H1 (cell line): ENCODE measurements around the gene C1orf50. TPM values are rescaled to one million over a fixed set of nuclear protein-coding genes. Genes with fewer than 3 reads are reported as not detected.

Experiments
- CTCF ChIA-PET: fragments of 300-600 bp; sonication (Branson Sonifier 250); formaldehyde crosslinking; loops from one replicate; lab custom pipeline; 2021; ENCODE audit not compliant: partially characterized antibody; lab: Charles Lee
- POLR2A ChIA-PET: fragments of 300-600 bp; sonication (Branson Sonifier 250); formaldehyde crosslinking; loops from one replicate; lab custom pipeline; 2021; ENCODE audit warnings: inconsistent platforms; ENCODE audit not compliant: partially characterized antibody; lab: Charles Lee
- DNase-seq, 2 experiments: peaks; one replicate each; pipeline versions ENCODE4 v3.0.0 to v3.0.0-alpha.2; 2010 to 2022; ENCODE audit warnings: low spot score in 2 of 2, low read depth in 1 of 2, mixed read lengths in 1 of 2
- FAIRE-seq: peaks from 2 replicates; lab custom pipeline; 2011; peaks lifted over from hg19 to GRCh38; lab: Jason Lieb, UNC
- H2AFZ ChIP-seq: 2 replicates; pipeline ENCODE4 v1.8.1; 2012; ENCODE audit warnings: low read length, inconsistent platforms
- H2AK5ac ChIP-seq: 2 replicates; pipeline ENCODE4 v1.6.1; 2013; ENCODE audit warnings: low read depth, low read length
- H2BK120ac ChIP-seq: replicated peaks from 2 replicates; pipeline ENCODE3; 2013; ENCODE audit warnings: low read depth, low read length, inconsistent platforms
- H2BK12ac ChIP-seq: 2 replicates; pipeline ENCODE4 v1.6.1; 2013; ENCODE audit warnings: low read depth, low read length
- H2BK15ac ChIP-seq: 2 replicates; pipeline ENCODE4 v1.6.1; 2013; ENCODE audit warnings: low read length
- H2BK20ac ChIP-seq: 2 replicates; pipeline ENCODE4 v1.6.1; 2013; ENCODE audit warnings: low read length
- H2BK5ac ChIP-seq: 2 replicates; pipeline ENCODE4 v1.6.1; 2013; ENCODE audit warnings: low read depth, low read length
- H3K14ac ChIP-seq: 2 replicates; pipeline ENCODE4 v1.6.1; 2013; ENCODE audit warnings: inconsistent platforms; ENCODE audit not compliant: insufficient read length
- H3K18ac ChIP-seq: 2 replicates; pipeline ENCODE4 v1.6.1; 2013; ENCODE audit warnings: low read length; ENCODE audit errors: extremely low read depth
- H3K23ac ChIP-seq: 2 replicates; pipeline ENCODE4 v1.6.1; 2013; ENCODE audit warnings: inconsistent platforms; ENCODE audit not compliant: insufficient read length
- H3K23me2 ChIP-seq: 2 replicates; pipeline ENCODE4 v1.6.1; 2013; ENCODE audit warnings: low read depth, low read length
- H3K27ac ChIP-seq: 2 replicates; pipeline ENCODE4 v1.6.1; 2011; ENCODE audit warnings: low read depth, low read length, inconsistent platforms
- H3K27me3 ChIP-seq, 4 experiments: replicated peaks in 1 of 4; 1 replicate in 1 of 4; 2 replicates in 3 of 4; pipeline versions ENCODE4 v1.6.1 to v1.8.1; 2011 to 2013; ENCODE audit warnings: low read length in 3 of 4, mild to moderate bottlenecking in 3 of 4, inconsistent platforms in 2 of 4, mixed read lengths in 2 of 4, moderate library complexity in 1 of 4; ENCODE audit not compliant: control insufficient read depth in 3 of 4, insufficient read depth in 3 of 4; ENCODE audit errors: extremely low read depth in 1 of 4
- H3K36me3 ChIP-seq, 4 experiments: 2 replicates each; pipeline versions ENCODE4 v1.6.1 to v1.8.1; 2011 to 2013; ENCODE audit warnings: mild to moderate bottlenecking in 4 of 4, low read length in 3 of 4, moderate library complexity in 2 of 4, control low read depth in 1 of 4, inconsistent platforms in 1 of 4; ENCODE audit not compliant: insufficient read depth in 4 of 4, control insufficient read depth in 2 of 4
- H3K4ac ChIP-seq: replicated peaks from 2 replicates; pipeline ENCODE3; 2013; ENCODE audit warnings: low read length, low read depth, mixed read lengths, inconsistent platforms; ENCODE audit not compliant: insufficient read length
- H3K4me1 ChIP-seq, 4 experiments: replicated peaks in 1 of 4; 1 replicate in 1 of 4; 2 replicates in 3 of 4; pipeline versions ENCODE4 v1.6.1 to v1.8.1; 2011 to 2013; ENCODE audit warnings: low read length in 3 of 4, inconsistent platforms in 2 of 4, mixed read lengths in 1 of 4; ENCODE audit not compliant: insufficient read depth in 4 of 4, control insufficient read depth in 3 of 4
- H3K4me2 ChIP-seq, 2 experiments: 2 replicates each; pipeline versions ENCODE4 v1.6.1 to v1.8.1; 2011 to 2013; ENCODE audit warnings: low read depth in 2 of 2, low read length in 2 of 2, control low read depth in 1 of 2, inconsistent platforms in 1 of 2, mild to moderate bottlenecking in 1 of 2; ENCODE audit not compliant: insufficient read depth in 1 of 2
- H3K4me3 ChIP-seq, 4 experiments: fragments of 200-600, 300-600 bp in 1 of 4; sonication (generic), shearing (Covaris generic), sonication (Bioruptor Twin) in 1 of 4; 2 replicates each; pipeline versions ENCODE4 v1.5.1 to v1.8.1; 2011 to 2016; ENCODE audit warnings: low read length in 4 of 4, low read depth in 3 of 4, control low read depth in 2 of 4, inconsistent platforms in 2 of 4, mild to moderate bottlenecking in 2 of 4, mixed read lengths in 1 of 4, moderate library complexity in 1 of 4; ENCODE audit not compliant: insufficient read depth in 2 of 4; ENCODE audit errors: extremely low read depth in 1 of 4
- H3K56ac ChIP-seq: replicated peaks from 2 replicates; pipeline ENCODE3; 2013; ENCODE audit warnings: low read depth, mild to moderate bottlenecking, mixed read lengths, low read length, inconsistent platforms; ENCODE audit not compliant: insufficient read length
- H3K79me1 ChIP-seq: 2 replicates; pipeline ENCODE4 v1.6.1; 2013; ENCODE audit warnings: low read depth, low read length, control low read depth
- H3K79me2 ChIP-seq, 2 experiments: 2 replicates each; pipeline versions ENCODE4 v1.6.1 to v1.8.1; 2012 to 2013; ENCODE audit warnings: low read length in 2 of 2, mild to moderate bottlenecking in 2 of 2, inconsistent platforms in 1 of 2; ENCODE audit not compliant: insufficient read depth in 2 of 2, control insufficient read depth in 1 of 2
- H3K9ac ChIP-seq, 4 experiments: replicated peaks in 1 of 4; 1 replicate in 1 of 4; 2 replicates in 3 of 4; pipeline versions ENCODE4 v1.6.1 to v1.8.1; 2011 to 2013; ENCODE audit warnings: low read depth in 3 of 4, low read length in 3 of 4, control low read depth in 2 of 4, mild to moderate bottlenecking in 2 of 4, moderate library complexity in 2 of 4, inconsistent platforms in 1 of 4; ENCODE audit errors: extremely low read depth in 1 of 4
- H3K9me3 ChIP-seq, 2 experiments: 2 replicates each; pipeline versions ENCODE4 v1.6.1 to v1.8.1; 2012 to 2013; ENCODE audit warnings: mild to moderate bottlenecking in 2 of 2, moderate library complexity in 2 of 2, control low read depth in 1 of 2, inconsistent platforms in 1 of 2, low read depth in 1 of 2, low read length in 1 of 2, mixed read lengths in 1 of 2; ENCODE audit not compliant: insufficient read depth in 2 of 2
- H4K20me1 ChIP-seq, 2 experiments: replicated peaks in 1 of 2; 2 replicates each; pipeline versions ENCODE3 to v1.8.1; 2011 to 2013; ENCODE audit warnings: inconsistent platforms in 2 of 2, low read length in 2 of 2, mild to moderate bottlenecking in 1 of 2; ENCODE audit not compliant: insufficient read depth in 2 of 2, control insufficient read depth in 1 of 2
- H4K5ac ChIP-seq: 2 replicates; pipeline ENCODE4 v1.6.1; 2013; ENCODE audit warnings: low read length, low read depth, mixed read lengths, inconsistent platforms; ENCODE audit not compliant: insufficient read length
- H4K8ac ChIP-seq: 2 replicates; pipeline ENCODE4 v1.8.0; 2013; ENCODE audit warnings: mild to moderate bottlenecking, moderate library complexity, low read length, inconsistent platforms; ENCODE audit not compliant: insufficient read depth; ENCODE audit errors: extremely low read depth
- H4K91ac ChIP-seq: replicated peaks from 2 replicates; pipeline ENCODE3; 2013; ENCODE audit warnings: low read length, mixed read lengths, inconsistent platforms; ENCODE audit not compliant: insufficient read length
- CREB1 ChIP-seq: IDR thresholded peaks from 2 replicates; pipeline ENCODE4 v1.6.1; 2012; ENCODE audit warnings: inconsistent platforms
- EGR1 ChIP-seq: IDR thresholded peaks from 2 replicates; pipeline ENCODE4 v1.6.1; 2011; ENCODE audit warnings: low read depth, low read length, borderline replicate concordance
- KDM4A ChIP-seq: IDR thresholded peaks from one replicate; pipeline ENCODE4 v1.7.1; 2012; ENCODE audit warnings: low read depth, mild to moderate bottlenecking, moderate library complexity, low read length, inconsistent platforms; ENCODE audit not compliant: severe bottlenecking
- NANOG ChIP-seq: IDR thresholded peaks from 2 replicates; pipeline ENCODE4 v1.6.1; 2011; ENCODE audit warnings: low read length, low read depth, mild to moderate bottlenecking, inconsistent platforms; ENCODE audit not compliant: insufficient read depth, poor library complexity, severe bottlenecking
- NRF1 ChIP-seq: IDR thresholded peaks from 2 replicates; pipeline ENCODE4 v1.6.1; 2011; ENCODE audit warnings: mild to moderate bottlenecking, low read depth, low read length, improper control_type of control experiment
- TEAD4 ChIP-seq: IDR thresholded peaks from 2 replicates; pipeline ENCODE4 v1.6.1; 2012; ENCODE audit warnings: low read depth, low read length, inconsistent platforms, mixed read lengths
- YY1 ChIP-seq: IDR thresholded peaks from 2 replicates; pipeline ENCODE4 v1.6.1; 2011; ENCODE audit warnings: low read depth, mild to moderate bottlenecking, low read length
- ZNF274 ChIP-seq: IDR thresholded peaks from 2 replicates; pipeline ENCODE4 v1.7.0; 2012; ENCODE audit warnings: low read length, borderline replicate concordance; ENCODE audit errors: extremely low read depth
- WGBS, 2 experiments: shearing (Covaris generic) in 1 of 2; methylation state at CpG; one replicate each; pipeline versions ENCODE4 v1.1.6 to v1.1.7; 2013 to 2015; ENCODE audit warnings: low lambda C conversion rate in 2 of 2, mixed read lengths in 2 of 2, inconsistent platforms in 1 of 2, low coverage in 1 of 2, missing lambda C conversion rate in 1 of 2; ENCODE audit not compliant: insufficient replicate concordance in 2 of 2, insufficient coverage in 1 of 2, insufficient read length in 1 of 2; ENCODE audit errors: extremely low coverage in 1 of 2, missing lambda C conversion rate in 1 of 2; 5-methylcytosine and 5-hydroxymethylcytosine counted together
- polyA plus RNA-seq, 7 experiments: library from polyadenylated mRNA; depleted of rRNA in 3 of 7; stranded (reverse) in 5 of 7; unstranded in 2 of 7; fragments of >200 nt in 5 of 7; fragments of 200-250 nt in 2 of 7; gene quantifications; 1 replicate in 5 of 7; 2 replicates in 1 of 7; 4 replicates in 1 of 7; pipeline versions ENCODE4 v1.2.1 to v1.2.3, GENCODE V29; 2011 to 2013; ENCODE audit warnings: missing spikeins in 2 of 7, mixed read lengths in 2 of 7
- total RNA-seq: library from RNA; stranded (reverse); fragmentation: NEBNext Ultra II Directional; extraction: Animal tissue kit (Norgen Biotek cat#: 25700); gene quantifications from 2 replicates; pipeline ENCODE4 v1.2.1, GENCODE V29; 2021

Gene C1orf50
- total and polyA plus RNA-seq, 2 of the 8 experiments (the other 6 are each of a cell fraction or from before 2014, with no cell fraction given) = 3.2 to 7.1 TPM

- H2BK20ac ChIP-seq = no peak overlapping the region
- POLR2A ChIA-PET = interaction anchor here (1.1 to 3.7 kb wide), 6 partner anchors 11 to 61 kb away, joined by 3 to 9 read pairs (median 4); partner anchors contain the start of genes C1orf50, P3H1 and YBX1
- peaks cover 0 to 2% of the 10 kb centered on the region in 2 experiments for H4K20me1 ChIP-seq
- H4K8ac ChIP-seq = 0 out of 2 replicates have a peak overlapping the region, but pooled peaks have one; percentile 6
- H2BK120ac ChIP-seq = no peak overlapping the region
- H2BK5ac ChIP-seq = no peak overlapping the region
- H4K91ac ChIP-seq = peak overlapping the region; percentile 20
- H3K23me2 ChIP-seq = peaks cover 5% of the 10 kb centered on the region; the same call in 1 of the 2 replicates
- H3K18ac ChIP-seq = 0 out of 2 replicates have a peak overlapping the region, but pooled peaks have one; percentile 10
- no peak overlapping the region for H3K27ac ChIP-seq
- 0 out of 2 replicates have a peak overlapping the region, but pooled peaks have one; percentile 70 for H2BK12ac ChIP-seq
- H2BK15ac ChIP-seq = no peak overlapping the region
- no peak overlapping the region for H3K56ac ChIP-seq
- TF ChIP-seq NRF1 (no peak), YY1 (no peak), ZNF274 (no peak), CREB1 (no peak), KDM4A (no peak), EGR1 (no peak), TEAD4 (no peak), NANOG (no peak)
- no peaks in the 10 kb centered on the region for H3K27me3 ChIP-seq
- H3K4ac ChIP-seq = no peak overlapping the region
- 86% methylated on average over 20 of the region's 21 CpGs; no CpG with 5 or more reads in 1 of the 2 experiments for WGBS, 2 experiments
- CTCF ChIA-PET = interaction anchor here (0.5 to 9.8 kb wide), 6 partner anchors 9 to 165 kb away, joined by 3 to 77 read pairs (median 4); partner anchors contain the start of genes P3H1 and YBX1
- H3K9me3 ChIP-seq = no peaks in the 10 kb centered on the region
- H3K4me1 ChIP-seq = peaks cover 0 to 35% (median 28%) of the 10 kb centered on the region in 4 experiments; a peak in 6 of 7 replicates
- H3K14ac ChIP-seq = no peak overlapping the region
- peaks cover 3 to 11% (median 4%) of the 10 kb centered on the region in 4 experiments; a peak in 7 of 8 replicates for H3K36me3 ChIP-seq
- no peak overlapping the region for H3K23ac ChIP-seq
- no peak for DNase-seq
- H4K5ac ChIP-seq = no peak overlapping the region
- no peak overlapping the region for H3K4me3 ChIP-seq
- H3K79me2 ChIP-seq = no peaks in the 10 kb centered on the region
- H3K79me1 ChIP-seq = peaks cover 3% of the 10 kb centered on the region; the same call in 1 of the 2 replicates
- no peak overlapping the region for H2AK5ac ChIP-seq
- no peak overlapping the region for H2AFZ ChIP-seq
- H3K9ac ChIP-seq = no peak overlapping the region
- no peak overlapping the region for H3K4me2 ChIP-seq
- FAIRE-seq = no peak
Observed at GRCh38 chr1:42743317-42744147, 23.5 kb upstream of the C1orf50 start.
